HTR-8/SVneo (cell line): ENCODE results near the gene IQCK.

Source experiments
- DNase-seq: peaks from one replicate; pipeline ENCODE4 v3.0.0; 2011; ENCODE audit warnings: low spot score, mixed read lengths; ENCODE audit not compliant: insufficient read length
- FAIRE-seq: peaks from 2 replicates; lab custom pipeline; 2011; peaks lifted over from hg19 to GRCh38; lab: Jason Lieb, UNC

Gene IQCK

DNA sequence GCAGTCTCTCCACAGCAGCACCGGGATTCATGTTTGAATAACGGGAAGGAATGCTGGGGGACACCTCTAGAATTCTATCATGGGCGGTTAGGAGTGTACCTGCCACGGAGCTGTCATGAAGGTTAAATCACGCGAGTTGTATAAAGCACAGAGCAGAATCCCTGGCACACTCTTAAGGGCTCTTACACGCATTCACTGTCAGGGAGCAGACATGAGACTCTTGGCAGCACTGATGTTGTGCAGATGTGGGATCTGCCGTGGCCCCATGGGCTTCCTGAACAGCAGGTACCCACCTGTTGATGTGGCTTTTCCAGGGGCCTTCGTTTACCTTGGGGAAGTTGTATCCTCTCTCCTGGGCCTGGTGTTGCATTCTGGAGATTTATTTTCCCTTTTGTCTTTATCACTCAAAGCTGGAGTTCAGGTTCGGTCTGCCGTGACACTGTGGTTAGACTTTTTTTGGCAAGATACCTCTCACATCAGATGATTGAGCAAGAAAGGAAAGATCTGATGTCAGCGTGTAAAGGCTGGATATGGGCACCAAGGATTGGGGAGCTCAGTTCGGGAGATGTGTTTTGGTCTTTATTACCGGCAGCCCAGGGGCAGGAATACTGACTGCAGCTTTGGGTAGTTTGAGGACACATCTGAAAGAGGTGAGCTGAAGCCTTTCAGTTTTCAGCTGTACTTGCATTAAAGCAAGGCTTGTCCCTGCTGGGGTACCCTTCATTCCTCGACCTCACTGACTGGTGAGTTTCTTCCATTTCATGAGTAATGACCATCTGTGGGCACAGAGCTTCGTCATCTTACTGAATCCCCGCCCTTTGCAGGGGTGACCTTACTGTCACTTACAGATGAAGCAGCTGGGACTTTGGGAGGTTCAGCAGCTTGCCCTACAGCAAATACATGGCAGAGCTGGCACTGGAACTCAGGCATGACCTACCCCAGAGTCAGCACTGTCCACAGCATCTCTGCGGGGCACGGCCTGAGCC, 19.3 kb upstream of the IQCK start:
- FAIRE-seq = no peak
- DNase-seq = no peak

DNA sequence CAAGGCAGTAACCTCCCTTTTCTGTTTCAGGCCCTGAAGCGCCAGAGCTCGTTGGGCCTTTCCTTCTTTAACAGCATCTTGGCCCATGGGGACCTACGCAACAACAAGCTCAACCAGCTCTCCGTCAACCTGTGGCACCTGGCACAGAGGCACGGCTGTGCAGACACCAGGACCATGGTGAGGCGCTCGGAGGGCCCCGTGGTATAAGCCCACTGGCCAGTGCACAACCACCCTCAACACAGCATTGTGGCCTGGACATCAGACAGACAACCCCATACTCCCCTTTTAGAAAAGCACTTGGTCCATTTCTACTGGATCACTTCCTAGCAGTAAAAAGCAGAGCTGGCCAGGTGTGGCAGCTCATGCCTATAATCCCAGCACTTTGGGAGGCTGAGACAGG, 18.6 kb upstream of the IQCK start:
- no peak for DNase-seq
- no peak for FAIRE-seq

DNA sequence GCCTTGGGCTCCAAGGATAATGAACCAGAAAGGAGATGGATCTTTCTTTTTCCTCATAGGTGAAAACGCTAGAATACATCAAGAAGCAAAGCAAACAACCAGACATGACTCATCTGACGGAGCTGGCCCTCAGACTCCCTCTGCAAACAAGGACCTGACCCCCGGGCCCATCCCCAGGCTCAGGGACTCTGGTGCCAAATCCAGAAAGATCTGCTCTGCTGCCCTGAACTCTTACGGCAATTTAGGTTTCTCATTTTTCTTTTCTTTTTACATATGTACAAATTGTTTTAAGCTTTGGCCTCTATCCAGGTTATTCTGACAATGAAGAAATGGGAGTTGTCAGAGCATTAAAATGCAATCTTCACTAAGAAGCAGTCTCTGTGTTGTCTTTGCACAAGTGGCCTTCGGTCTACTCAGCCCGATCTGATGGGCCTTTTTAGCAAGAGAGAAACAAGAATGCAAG, 17.7 kb upstream of the IQCK start:
- DNase-seq (no peak), FAIRE-seq (no peak)

DNA sequence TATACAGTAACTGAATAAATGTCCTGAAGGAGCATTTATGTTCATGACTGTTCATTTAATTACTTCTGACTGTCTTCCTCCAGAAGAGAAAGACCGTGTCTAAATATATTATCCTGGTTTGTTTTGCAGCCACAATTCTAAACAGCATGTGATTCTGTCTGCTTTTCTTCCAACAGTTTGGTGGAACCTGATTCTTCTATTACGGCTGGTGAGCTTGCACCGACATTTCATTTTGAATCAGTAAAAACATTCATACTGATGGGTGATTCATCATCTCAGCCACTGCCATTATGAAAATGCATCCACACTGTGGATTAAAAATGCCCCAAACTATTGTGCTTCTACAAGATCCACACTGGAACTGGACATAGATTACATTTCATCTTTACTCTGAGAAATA, 17.0 kb upstream of the IQCK start:
- DNase-seq = no peak
- no peak for FAIRE-seq

DNA sequence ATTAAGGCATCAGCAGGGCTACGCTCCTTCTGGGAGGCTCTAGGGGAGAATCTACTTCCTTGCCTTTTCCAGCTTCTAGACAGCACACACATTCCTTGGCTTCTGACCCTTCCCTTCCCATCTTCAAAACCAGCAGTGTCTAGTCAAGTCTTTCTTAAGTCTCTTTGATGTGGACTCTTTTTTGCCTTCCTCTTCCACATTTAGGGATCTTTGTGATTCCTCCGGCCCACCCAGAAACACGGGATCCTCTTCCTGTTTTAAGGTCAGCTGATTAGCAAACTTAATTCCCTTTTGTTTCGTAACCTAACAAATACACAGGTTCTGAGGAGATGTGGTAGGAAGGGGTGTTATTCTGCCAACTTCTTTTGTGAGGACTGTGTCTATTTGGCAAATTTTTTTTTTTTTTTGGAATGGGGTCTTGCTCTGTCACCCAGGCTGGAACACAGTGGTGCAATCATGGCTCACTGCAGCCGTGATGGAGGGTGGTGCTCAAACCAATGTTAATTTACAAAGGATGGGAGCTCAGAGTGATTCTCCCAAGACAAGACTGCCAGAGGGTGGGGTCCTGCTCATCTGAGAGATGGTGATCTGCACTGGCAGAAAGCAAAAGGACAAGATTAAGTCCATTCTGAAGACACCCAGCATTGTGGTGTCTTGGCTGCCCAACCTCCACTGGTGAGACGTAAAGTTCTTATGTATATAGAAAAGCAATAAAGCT, 14.7 kb upstream of the IQCK start:
- FAIRE-seq (no peak), DNase-seq (no peak)

DNA sequence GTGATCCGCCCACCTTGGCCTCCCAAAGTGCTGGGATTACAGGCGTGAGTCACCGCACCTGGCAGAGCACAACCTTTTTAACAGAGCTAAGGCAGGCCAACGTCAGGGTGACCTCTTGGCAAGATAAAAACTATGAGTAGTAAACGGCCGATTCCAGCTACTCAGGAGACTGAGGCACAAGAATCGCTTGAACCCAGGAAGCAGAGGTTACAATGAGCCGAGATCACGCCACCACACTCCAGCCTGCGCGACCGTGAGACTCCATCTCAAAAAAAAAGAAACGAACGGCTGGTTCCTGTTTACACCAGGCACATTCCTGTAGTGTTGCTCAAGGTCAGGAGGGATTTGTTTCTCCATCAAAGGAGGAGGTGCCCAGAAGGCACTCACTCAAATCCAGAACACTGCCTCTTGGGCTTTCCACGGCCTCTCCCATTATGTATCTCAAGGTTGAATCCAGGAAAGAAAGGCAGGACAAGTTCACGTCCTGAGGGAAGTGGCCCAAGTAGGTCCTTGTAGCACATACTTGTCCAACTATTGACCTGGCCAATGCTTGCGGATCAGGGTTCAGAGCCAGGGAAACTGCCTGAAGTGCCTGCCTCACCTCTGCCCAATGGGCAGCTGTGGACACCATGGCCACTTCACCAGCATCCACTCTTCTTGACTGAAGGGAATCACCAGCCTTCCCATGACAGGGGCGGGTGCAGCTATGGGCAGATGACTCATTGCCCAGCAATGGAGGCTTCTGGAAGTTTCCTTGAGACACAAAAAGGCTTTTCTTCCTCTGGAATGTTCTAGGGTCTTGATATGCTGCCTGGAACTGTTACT, 13.5 kb upstream of the IQCK start:
- DNase-seq = no peak
- no peak for FAIRE-seq

DNA sequence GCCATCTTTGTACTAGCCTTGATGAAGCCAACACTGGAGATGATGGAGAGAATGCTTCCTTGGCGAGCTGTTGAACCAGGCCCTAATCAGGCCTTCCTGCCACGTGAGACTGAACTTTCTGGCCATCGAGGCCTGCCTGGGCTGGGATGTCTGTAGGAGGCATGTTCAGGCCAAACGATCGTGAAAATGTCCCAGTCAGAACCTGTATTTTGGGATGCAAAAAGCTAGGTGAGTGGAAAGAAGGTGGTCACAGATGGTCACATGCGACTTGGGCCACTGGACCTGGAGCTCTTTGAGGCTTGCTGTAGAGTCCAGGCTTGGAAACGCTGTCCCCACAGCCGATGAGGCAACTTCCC, 12.9 kb upstream of the IQCK start:
- no peak for FAIRE-seq

DNA sequence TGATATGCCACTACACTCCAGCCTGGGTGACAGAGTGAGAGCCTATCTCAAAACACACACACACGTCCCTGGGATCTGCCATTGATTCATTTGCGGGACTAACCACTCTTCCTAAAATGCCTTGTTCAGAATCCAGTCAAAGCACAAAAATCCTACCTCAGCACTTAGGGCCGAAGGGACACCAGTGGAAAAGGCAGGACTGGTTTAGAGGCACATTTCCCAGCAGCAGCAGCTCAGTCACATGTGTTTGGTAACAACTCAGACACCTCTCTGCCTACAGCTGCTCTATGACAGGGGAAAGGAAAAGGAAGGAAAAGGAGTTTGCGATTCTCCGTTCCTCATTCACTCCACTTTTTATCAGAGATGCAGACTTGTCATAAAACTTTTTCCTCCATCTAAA, 12.2 kb upstream of the IQCK start:
- FAIRE-seq = no peak
- DNase-seq = no peak

More for the DNA sequence above, 12.9 kb upstream of the IQCK start:
- DNase-seq = no peak

DNA sequence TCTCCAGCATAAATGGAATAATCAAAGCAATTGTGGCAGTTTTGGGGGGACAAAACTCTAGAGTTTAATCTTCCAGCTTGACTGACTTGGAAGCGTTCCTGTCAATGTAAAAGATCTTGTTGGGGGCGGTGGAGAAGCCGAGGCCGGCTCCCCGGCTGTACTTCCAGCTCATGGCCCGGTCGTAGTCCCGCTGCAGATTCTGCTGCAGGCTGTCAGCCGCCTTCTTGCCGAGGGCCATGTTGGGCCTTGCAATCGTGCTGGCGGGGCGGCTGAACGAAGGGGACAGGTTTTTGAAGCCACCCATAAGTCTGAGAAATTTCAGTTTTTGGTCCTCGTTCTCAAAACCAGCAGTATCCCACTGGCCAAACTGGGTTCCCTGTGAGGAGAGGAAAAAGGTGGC, 11.2 kb upstream of the IQCK start:
- no peak for FAIRE-seq

DNA sequence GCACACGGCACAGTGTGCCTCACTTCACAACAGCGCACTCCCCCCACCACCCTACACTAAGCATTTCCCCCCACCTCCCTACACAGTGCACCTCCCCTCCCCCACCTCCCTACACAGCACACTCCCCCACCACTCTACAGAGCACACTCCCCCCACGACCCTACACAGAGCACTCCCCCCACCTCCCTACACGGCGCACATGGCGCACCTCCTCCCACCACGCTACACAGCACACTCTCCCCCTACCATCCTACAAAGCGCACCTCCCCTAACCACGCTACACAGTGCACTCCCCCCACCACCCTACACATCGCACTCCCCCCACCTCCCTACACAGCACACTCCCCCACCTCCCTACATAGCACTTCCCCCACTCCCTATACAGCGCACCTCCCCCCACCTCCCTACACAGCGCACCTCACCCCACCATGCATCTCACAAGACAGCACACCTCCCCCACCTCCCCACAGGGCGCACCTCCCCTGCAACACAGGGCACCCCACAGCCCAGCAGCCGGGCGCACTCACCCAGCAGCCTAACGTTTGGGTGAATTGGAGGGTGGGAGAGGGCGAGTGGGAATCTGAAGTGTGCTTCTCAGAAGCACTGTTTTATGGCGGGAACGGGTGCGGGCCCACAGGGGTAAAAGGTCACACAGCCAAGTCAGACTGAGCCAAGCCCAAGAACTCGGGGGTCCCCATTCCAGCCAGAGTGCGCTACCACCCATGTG, 10.3 kb upstream of the IQCK start:
- FAIRE-seq (no peak), DNase-seq (no peak)

More for the DNA sequence above, 11.2 kb upstream of the IQCK start:
- DNase-seq = no peak

DNA sequence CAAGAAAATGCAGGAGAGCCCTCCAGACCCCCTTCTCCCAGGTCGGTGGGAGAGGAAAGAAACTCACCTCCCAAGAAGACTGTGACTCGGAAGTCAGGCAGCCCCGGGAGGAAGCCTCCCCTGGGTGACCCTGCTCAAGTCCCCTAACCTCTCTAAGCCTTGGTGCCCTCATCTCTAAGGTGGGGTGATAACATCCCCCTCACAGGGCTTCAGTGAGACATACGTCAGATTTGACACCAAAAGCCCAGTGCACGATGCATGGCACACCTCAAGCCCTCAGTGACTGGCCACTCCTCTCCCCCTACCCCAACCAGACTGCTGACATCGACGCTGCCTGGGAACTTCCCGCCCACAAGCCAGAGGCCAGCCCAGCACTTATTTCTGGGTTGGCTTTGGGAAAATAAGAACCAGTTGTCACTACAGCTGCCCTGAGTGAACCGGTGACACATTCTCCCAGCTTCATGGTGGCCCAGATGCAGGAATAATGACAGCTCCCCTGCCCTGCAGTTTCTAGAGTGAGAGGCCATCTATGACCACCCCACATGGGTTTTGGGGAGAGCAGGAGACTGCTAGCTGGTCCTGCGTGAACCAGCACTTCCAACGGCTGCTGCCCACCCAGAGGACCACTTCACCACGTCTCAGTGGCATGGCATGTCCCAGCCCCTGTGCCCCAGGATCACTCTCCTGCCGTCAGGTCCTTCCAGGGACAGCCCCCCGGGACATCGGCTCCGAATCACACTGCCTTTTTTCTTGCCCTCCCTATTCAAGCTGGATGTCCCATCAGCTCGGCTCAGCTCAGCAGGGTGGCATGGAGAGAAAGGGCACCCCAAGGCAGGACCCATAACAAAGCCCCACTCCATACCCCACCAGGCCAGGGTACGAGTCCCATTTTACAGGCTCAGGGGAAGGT, 9.5 kb upstream of the IQCK start:
- DNase-seq (no peak), FAIRE-seq (no peak)

DNA sequence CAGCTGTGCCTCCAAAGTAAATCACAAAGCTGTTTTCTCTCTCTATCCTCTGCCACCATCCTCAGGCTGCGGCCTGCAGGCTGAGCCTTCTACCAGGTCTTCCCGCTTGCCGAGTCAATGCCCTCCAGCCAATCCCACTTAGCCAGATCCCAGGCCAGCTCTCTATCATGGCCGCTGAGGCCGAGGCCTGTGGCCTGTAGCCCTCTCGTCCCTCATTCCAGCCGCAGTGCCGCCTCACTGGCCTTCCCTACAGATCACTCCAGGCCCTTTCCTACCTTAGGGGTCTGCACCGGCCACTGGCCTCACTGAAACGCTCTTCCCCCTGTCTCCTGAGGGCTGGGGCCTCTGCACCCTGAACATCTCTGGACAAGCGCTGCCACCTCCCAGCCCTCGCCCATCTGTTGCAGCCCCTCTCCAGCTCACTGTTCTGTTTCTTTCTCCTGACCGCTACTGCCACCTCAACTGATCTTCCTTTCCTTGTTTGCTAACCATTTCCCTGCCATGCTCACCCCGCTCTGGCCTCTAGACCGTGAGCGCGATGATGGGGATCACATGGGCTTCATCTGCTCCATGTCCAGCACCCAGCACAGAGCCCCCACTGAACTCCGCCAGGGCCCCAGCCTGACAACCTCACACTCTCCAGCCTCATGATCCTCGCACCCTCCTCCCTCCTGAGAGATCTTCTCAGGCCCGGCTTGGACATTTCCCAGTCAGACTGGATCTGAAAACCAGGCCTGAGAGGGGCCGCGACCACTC, 8.5 kb upstream of the IQCK start:
- DNase-seq (no peak), FAIRE-seq (no peak)

DNA sequence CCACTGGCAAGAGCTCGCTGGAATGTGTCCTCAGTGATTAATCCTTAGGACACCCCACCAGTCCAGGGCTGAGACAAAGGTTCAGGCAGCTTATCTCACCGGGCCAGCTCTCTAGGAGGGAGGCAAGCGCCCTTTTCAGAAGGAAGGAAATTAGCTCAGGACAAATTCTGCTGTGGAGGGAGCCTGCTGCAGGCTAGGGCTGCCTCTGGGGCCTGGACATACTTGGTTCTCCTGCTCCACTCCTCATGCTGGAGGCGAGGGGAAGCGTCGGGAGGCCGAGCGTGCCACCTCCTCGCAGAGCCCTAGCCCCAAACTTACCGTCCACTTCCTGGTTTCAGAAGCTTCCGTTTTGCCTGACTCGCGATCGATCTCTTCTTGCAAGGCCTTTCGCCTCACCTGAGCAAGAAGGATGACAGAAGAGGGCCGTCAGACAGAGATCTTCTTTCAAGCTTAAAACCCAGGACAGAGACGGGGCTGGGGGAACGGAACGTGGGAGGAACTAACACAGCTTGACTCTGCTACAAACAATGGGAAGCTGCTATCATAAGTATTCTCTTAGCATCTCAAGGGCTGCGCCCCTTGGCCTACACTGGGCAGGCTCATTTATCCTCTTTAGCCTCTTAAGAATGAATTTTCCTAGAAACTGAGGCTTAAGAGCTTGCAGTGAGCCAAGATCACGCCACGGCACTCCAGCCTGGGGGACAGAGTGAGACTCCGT, 7.7 kb upstream of the IQCK start:
- DNase-seq (no peak), FAIRE-seq (no peak)

DNA sequence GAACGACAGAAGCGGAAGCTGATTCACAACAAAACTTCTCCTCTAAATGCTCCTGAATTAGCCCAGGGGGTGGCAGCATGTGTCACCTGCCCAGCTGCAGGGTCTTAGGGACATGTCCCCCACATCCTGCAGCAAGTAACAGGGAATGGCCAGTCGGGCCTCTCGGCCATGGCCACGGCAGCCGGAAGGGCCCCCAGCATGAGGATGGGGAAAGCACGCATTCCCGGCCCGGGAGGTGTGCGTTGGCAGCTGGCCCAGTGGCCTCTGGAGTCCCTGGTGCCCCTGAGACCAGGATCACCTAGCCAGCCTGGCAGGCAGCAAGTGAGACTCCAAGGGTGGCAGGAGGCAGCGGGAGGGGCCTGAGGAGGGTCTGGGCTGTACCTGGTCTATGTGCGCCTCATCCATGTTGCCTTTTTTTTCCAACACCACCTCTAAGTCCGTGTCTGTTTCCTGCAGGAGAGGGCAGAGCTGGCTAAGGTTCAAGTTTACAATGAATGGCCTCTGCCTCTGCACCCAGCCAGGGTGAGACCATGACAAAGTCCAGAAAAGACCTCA, 7.0 kb upstream of the IQCK start:
- FAIRE-seq (no peak), DNase-seq (no peak)

DNA sequence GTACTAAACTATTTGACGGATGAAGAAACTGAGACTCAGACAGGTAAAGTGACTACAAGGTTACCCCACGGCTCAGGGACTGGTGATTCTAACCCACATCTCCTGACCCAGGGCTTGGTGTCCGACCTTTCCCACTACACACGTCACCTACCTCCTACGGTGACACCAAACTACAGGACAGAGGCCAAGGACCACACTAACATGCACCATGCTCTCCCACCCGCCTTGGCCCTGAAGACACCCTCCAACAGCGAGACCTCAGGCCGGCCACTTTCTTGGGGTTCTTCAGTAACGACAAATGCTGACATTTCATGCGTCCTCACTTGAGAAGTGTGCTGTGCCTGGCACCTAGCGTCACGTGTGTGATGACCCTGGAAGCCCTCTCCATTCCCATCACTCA, 6.4 kb upstream of the IQCK start:
- FAIRE-seq (no peak), DNase-seq (no peak)

DNA sequence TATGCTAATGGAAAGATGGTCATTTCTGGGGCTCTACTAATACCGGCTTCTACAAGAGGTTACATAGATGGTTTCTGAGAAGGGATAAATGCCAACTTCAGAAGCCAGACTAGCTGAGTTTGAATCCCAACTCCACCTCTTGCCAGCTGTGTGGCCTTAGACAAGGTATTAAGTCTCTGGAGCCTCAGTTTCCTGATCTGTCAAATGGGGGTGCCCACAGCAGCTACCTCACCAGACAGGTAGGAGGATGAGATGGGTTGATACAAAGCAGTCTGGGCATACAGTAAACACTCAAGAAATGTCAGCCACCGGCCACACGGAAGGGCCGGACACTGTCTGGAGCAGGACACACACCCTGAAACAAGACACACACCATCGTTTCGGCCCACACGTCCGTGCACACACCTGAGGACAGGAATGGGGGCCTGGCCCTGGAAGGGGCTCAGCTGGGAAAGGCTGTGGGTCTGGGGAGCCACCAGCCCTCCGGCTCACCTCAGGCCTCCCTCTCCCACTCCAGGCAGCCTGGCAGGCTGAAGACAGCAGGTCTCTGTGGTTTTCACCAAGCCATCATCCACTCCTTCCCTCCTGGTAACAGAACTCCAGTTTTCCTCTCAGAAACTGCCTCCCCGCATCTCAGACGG, 5.5 kb upstream of the IQCK start:
- FAIRE-seq (no peak), DNase-seq (no peak)

DNA sequence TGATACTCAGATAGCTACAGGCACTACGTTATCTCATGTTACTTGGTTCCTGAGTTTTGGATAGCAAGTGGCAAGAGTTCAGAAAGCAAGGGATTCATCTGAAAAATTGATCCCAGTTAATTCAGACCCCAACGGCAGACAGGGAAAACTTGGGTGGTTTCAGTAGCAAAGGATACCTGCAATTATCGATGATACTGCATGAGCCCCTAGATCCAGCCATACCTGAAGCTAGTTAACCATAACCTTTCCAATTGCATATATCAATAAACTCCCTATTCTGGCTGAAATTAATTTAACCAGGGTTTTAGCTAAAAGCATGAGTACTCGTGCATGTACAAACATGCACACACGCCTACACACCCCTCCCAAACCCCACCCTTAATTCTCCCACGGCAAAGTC, 4.4 kb upstream of the IQCK start:
- DNase-seq = no peak
- no peak for FAIRE-seq
